Uterus (tissue), 4 donors: ENCODE measurements around the gene CNTFR. TPM values are rescaled to one million over a fixed set of nuclear protein-coding genes. Genes with fewer than 3 reads are reported as not detected.

ENCODE experiments used
- DNase-seq, 2 donors: peaks; one replicate each; pipeline ENCODE4 v3.0.0-alpha.2; 2019 to 2020
- H3K27ac ChIP-seq, 2 donors: fragments of 200-600 bp; sonication (generic); 1 replicate in 1 of 2; 2 replicates in 1 of 2; pipeline ENCODE4 v1.5.1; 2016 to 2018
- H3K27me3 ChIP-seq, 2 donors: fragments of 200-600 bp; sonication (generic); one replicate each; pipeline ENCODE4 v1.5.1; 2018 to 2019; ENCODE audit warnings: control low read depth in 1 of 2
- H3K36me3 ChIP-seq, 2 donors: fragments of 200-600 bp; sonication (generic); one replicate each; pipeline ENCODE4 v1.5.1; 2019; ENCODE audit warnings: control low read depth in 1 of 2
- H3K4me1 ChIP-seq, 2 donors: fragments of 200-600 bp; sonication (generic); one replicate each; pipeline ENCODE4 v1.5.1; 2018 to 2019; ENCODE audit warnings: control low read depth in 1 of 2
- H3K4me3 ChIP-seq, 2 donors: fragments of 200-600 bp; sonication (generic); 1 replicate in 1 of 2; 2 replicates in 1 of 2; pipeline ENCODE4 v1.5.1; 2018 to 2019; ENCODE audit warnings: mild to moderate bottlenecking in 1 of 2
- H3K9me3 ChIP-seq, 2 donors: fragments of 200-600 bp; sonication (generic); one replicate each; pipeline ENCODE4 v1.5.1; 2019; ENCODE audit warnings: control low read depth in 1 of 2
- POLR2A ChIP-seq, 2 donors: fragments of 450-650 bp; IDR thresholded peaks; one replicate each; pipeline ENCODE4 v1.6.1; 2016; ENCODE audit warnings: antibody characterized with exemption in 2 of 2, mild to moderate bottlenecking in 1 of 2, moderate library complexity in 1 of 2
- intact Hi-C: fragments of 100-400 bp; cut with DNase I; formaldehyde crosslinking; loops from one replicate; pipeline ENCODE4 v1.15.1; 2023; ENCODE audit warnings: low total_unique reads
- total RNA-seq, 4 donors: library from RNA; depleted of rRNA in 3 of 4; stranded (reverse); fragments of >200 nt in 3 of 4; gene quantifications; one replicate each; pipeline versions ENCODE4 v1.1.0 to v1.2.4, GENCODE V29; 2014 to 2023
- TF ChIP-seq, protein P1 (sequence below), 4 experiments: fragments of 200-600 bp in 2 of 4; fragments of 450-650 bp in 2 of 4; sonication (generic) in 2 of 4; IDR thresholded peaks; one replicate each; pipeline ENCODE4 v1.5.1; 2016 to 2019; ENCODE audit warnings: antibody characterized with exemption in 4 of 4, mild to moderate bottlenecking in 2 of 4, moderate library complexity in 1 of 4
- donor health status: DM: yes; HTN: yes; CAD: no.

The CNTFR gene
- total RNA-seq, 4 donors from 2014 or later, result 0.59 to 14.7 (median 6.6) TPM; not detected in 1

DNA sequence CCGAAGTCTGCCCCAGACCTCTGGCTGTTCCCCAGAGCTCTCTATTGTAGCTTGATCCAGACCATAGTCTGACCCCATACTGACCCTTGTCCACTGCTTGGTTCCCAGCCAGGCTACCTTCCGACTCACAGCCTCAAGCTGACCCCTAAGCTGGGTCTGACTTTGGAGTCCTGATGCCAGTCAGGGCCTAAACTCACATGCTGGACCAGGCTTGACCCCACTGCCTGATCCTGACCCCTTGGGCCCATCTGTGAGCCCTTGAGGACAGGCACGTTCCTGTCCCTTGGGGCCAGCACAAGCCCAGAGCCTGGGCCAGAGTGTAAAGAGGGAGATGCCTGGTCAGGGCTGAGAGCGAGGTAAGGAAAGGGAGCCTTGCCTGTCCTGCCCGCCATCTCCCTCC lies 34.0 kb downstream of the CNTFR start:
- Histone ChIP-seq H3K36me3 (no peaks in the 10 kb centered on the region), H3K27ac (no peak overlapping the region), H3K4me3 (no peak overlapping the region), H3K9me3 (no peaks in the 10 kb centered on the region), H3K27me3 (no peaks in the 10 kb centered on the region), H3K4me1 (peaks cover 0 to 10% of the 10 kb centered on the region in 2 donors)
- TF ChIP-seq, protein P1, sequence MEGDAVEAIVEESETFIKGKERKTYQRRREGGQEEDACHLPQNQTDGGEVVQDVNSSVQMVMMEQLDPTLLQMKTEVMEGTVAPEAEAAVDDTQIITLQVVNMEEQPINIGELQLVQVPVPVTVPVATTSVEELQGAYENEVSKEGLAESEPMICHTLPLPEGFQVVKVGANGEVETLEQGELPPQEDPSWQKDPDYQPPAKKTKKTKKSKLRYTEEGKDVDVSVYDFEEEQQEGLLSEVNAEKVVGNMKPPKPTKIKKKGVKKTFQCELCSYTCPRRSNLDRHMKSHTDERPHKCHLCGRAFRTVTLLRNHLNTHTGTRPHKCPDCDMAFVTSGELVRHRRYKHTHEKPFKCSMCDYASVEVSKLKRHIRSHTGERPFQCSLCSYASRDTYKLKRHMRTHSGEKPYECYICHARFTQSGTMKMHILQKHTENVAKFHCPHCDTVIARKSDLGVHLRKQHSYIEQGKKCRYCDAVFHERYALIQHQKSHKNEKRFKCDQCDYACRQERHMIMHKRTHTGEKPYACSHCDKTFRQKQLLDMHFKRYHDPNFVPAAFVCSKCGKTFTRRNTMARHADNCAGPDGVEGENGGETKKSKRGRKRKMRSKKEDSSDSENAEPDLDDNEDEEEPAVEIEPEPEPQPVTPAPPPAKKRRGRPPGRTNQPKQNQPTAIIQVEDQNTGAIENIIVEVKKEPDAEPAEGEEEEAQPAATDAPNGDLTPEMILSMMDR (IDR thresholded peaks at IDR 0.05), result no peak
- no peak for TF ChIP-seq POLR2A (IDR thresholded peaks at IDR 0.05)
- intact Hi-C loops, result no loop called here
- no peak for DNase-seq

DNA sequence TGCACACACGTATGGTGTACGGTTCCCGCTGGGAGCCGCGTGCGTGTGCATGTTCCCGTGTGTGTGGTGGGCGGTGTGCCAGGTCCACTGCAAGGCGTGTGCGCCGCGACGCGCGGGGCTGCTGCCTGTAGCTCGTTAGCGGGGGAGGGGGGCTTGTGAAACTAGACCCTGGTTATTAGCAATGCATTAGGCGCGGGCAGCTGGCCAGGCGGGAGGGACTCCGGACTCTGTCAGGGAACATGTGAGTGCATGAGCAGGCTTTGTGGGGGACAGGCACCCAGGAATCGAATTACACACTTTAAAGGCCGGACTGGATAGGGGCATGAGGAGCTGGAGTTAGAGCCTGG lies 34.5 kb downstream of the CNTFR start:
- DNase-seq, result no peak
- no peak overlapping the region for H3K27ac ChIP-seq
- H3K9me3 ChIP-seq, result no peaks in the 10 kb centered on the region
- intact Hi-C loops, result no loop called here
- H3K4me3 ChIP-seq, result no peak overlapping the region
- H3K4me1 ChIP-seq, result peaks cover 0 to 6% of the 10 kb centered on the region in 2 donors
- H3K27me3 ChIP-seq, result no peaks in the 10 kb centered on the region
- no peak for TF ChIP-seq POLR2A (IDR thresholded peaks at IDR 0.05)
- TF ChIP-seq, protein P1 (IDR thresholded peaks at IDR 0.05), result no peak
- H3K36me3 ChIP-seq, result no peaks in the 10 kb centered on the region

DNA sequence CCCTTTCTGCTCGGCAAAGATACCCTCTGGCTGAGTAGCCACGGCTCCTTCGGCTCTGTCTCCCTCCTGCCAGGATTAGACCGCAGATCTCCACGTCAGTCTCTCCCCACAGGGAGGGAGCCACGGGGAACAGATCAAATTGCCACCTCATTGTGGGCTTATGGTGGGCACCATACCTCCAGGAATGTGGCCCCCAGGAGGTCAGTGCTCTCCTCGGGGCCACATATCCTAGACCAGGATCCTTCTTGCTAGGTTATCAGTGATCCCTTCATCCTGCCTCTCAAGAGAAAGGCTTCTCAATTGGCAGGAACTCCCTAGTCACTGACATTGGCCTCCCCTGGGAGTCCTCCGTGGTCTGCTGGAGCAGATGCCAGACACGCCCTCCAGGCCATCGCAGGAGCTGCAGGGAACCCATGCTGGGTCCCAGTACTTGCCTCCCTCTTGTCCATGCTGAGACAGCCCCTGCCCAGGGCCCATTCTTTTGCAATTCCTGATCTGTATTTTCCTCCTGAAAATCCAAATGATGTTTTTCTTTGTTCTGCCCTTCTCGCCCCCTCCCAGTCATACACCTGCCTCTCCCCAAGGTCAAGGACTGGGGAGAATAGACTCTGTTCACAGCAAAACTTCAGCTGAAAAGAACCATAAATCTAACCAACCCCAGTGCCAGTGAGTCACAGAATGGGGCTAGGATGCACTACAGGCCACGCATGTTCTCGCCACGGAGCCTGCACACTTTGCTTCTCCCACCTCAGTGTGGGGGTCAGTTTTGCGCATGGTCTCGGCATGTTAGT lies 35.1 kb downstream of the CNTFR start:
- DNase-seq, result no peak
- no peaks in the 10 kb centered on the region for H3K36me3 ChIP-seq
- peaks cover 0 to under 1% of the 10 kb centered on the region in 2 donors for H3K4me1 ChIP-seq
- intact Hi-C loops, result no loop called here
- no peak overlapping the region for H3K4me3 ChIP-seq
- no peak overlapping the region for H3K27ac ChIP-seq
- H3K9me3 ChIP-seq, result no peaks in the 10 kb centered on the region
- H3K27me3 ChIP-seq, result no peaks in the 10 kb centered on the region
- TF ChIP-seq, protein P1 (IDR thresholded peaks at IDR 0.05), result no peak
- no peak for TF ChIP-seq POLR2A (IDR thresholded peaks at IDR 0.05)

DNA sequence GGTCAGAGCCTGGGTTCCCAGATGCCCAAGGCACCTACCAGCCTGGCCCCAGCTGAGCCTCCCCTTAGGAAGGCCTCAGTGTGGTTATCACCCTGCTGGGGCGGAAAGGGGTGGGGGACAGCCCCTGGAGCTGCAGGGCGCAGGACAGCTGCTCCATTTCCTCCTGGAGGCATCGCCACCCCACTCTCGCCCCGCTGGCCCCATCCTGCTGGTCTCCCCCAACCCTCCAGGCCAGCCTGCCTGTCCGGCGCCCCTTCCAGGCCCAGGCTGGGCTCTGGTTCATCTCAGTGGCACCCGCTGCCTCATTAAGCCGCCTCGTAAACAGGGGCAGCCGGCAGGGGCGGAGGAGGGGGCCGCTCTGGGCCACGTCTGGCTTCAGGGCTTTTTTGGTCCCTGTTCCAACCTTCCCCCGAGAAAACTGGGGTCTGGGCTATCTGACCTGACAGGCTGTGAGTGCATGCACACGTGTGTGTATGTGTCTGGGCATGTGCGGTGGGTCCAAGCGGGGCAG lies 36.0 kb downstream of the CNTFR start:
- Histone ChIP-seq H3K27me3 (no peaks in the 10 kb centered on the region), H3K27ac (no peak overlapping the region), H3K36me3 (no peaks in the 10 kb centered on the region), H3K4me3 (no peak overlapping the region), H3K9me3 (no peaks in the 10 kb centered on the region), H3K4me1 (no peaks in the 10 kb centered on the region)
- no peak for DNase-seq
- intact Hi-C loops, result no loop called here
- TF ChIP-seq, protein P1 (IDR thresholded peaks at IDR 0.05), result no peak
- TF ChIP-seq POLR2A (IDR thresholded peaks at IDR 0.05), result no peak

DNA sequence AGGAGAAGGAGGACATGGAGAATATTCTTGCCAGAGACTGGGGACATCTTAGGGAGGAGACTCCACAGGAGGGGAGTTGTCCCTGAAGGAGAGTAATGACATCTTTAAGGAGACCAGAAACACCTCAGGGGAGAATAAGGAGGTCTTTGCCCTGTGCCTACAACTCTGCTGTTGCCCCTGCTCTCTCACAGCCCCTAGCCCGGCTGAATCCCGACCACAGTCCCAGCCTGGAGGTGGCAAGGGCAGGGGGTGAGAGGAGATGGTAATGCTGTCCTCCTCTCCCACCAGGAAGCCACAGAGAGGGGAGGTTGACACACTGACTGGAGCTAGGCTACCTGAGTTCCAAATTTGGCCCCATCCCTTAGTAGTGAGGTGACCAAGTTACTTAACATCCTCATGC lies 36.5 kb downstream of the CNTFR start:
- DNase-seq, result no peak
- H3K9me3 ChIP-seq, result no peaks in the 10 kb centered on the region
- TF ChIP-seq, protein P1 (IDR thresholded peaks at IDR 0.05), result no peak
- TF ChIP-seq POLR2A (IDR thresholded peaks at IDR 0.05), result no peak
- H3K36me3 ChIP-seq, result no peaks in the 10 kb centered on the region
- no peak overlapping the region for H3K4me3 ChIP-seq
- intact Hi-C loops, result no loop called here
- H3K27ac ChIP-seq, result no peak overlapping the region
- H3K27me3 ChIP-seq, result no peaks in the 10 kb centered on the region
- H3K4me1 ChIP-seq, result no peaks in the 10 kb centered on the region
